ENCODE data around the gene GPC6. TPM values are rescaled to one million over a fixed set of nuclear protein-coding genes. Genes with fewer than 3 reads are reported as not detected.

GPC6 gene
- total RNA-seq, 1 experiment from 2014 or later, result 0.22 TPM

- no peak for DNase-seq (ENCODE audit: low read depth, low spot score)
- ATAC-seq, result no peak
- H3K4me2 ChIP-seq (ENCODE audit: low read length), result no peak overlapping the region
- H3K9me3 ChIP-seq (ENCODE audit: control insufficient read depth in 1 of 2, insufficient read depth in 1 of 2, low read depth in 1 of 2, low read length in 2 of 2), result peaks cover 15 to 17% of the 10 kb centered on the region in 2 experiments; a peak in 2 of 4 replicates
- no TSS peak for BruUV-seq (replicated peaks)
- intact Hi-C loops (cut with micrococcal nuclease), result no loop called here
- no peaks in the 10 kb centered on the region for H3K27me3 ChIP-seq (ENCODE audit: insufficient read depth, low read length)
- no peak overlapping the region for H2AFZ ChIP-seq (ENCODE audit: low read depth, low read length, poor library complexity, severe bottlenecking)
- H3K79me2 ChIP-seq (ENCODE audit: insufficient read depth, low read length), result no peaks in the 10 kb centered on the region
- ChIA-PET RAD21 (ENCODE audit: low non-redundant PET in 1 of 2, low total read pairs in 2 of 2, uncharacterized antibody in 2 of 2, unreplicated experiment in 2 of 2) (no interaction called here), CTCF (no interaction called here), POLR2A (no interaction called here)
- no peaks in the 10 kb centered on the region for H3K36me3 ChIP-seq (ENCODE audit: control insufficient read depth in 1 of 2, insufficient read depth in 2 of 2, low read length in 2 of 2)
- TF ChIP-seq YY1 (IDR thresholded peaks at IDR 0.05; ENCODE audit: extremely low read depth, insufficient replicate concordance, low read depth, low read length) (no peak), ZNF274 (IDR thresholded peaks at IDR 0.05; ENCODE audit: low read depth, low read length) (no peak)
- no peaks in the 10 kb centered on the region for H3K9me2 ChIP-seq (ENCODE audit: insufficient read depth)
- no peaks in the 10 kb centered on the region for H4K20me1 ChIP-seq (ENCODE audit: insufficient read depth)
- no peaks in the 10 kb centered on the region for H3K4me1 ChIP-seq (ENCODE audit: control insufficient read depth in 1 of 2, insufficient read depth in 2 of 2, low read length in 2 of 2)
- no peak overlapping the region for H3K4me3 ChIP-seq (replicated peaks in 1 of 2; ENCODE audit: low read depth in 1 of 2, low read length in 2 of 2)
- no peak overlapping the region for H3K9ac ChIP-seq (ENCODE audit: low read length)
- no peak overlapping the region for H3K27ac ChIP-seq (ENCODE audit: low read depth, low read length)
These were observed 755.7 kb downstream of the GPC6 start for GRCh38 chr13:93982179-93982918.

GRCh38 chr13:93984052-93984451, 757.4 kb downstream of the GPC6 start:
- H3K27ac ChIP-seq (ENCODE audit: low read depth, low read length), result no peak overlapping the region
- RAD21 ChIA-PET (ENCODE audit: low non-redundant PET in 1 of 2, low total read pairs in 2 of 2, uncharacterized antibody in 2 of 2, unreplicated experiment in 2 of 2), result no interaction called here
- H3K4me1 ChIP-seq (ENCODE audit: control insufficient read depth in 1 of 2, insufficient read depth in 2 of 2, low read length in 2 of 2), result no peaks in the 10 kb centered on the region
- no peaks in the 10 kb centered on the region for H3K79me2 ChIP-seq (ENCODE audit: insufficient read depth, low read length)
- TF ChIP-seq EGR1 (IDR thresholded peaks at IDR 0.05; ENCODE audit: low read depth) (no peak), POLR2AphosphoS5 (IDR thresholded peaks at IDR 0.05; ENCODE audit: low read depth, low read length) (no peak), POLR2A (IDR thresholded peaks at IDR 0.05; ENCODE audit: borderline replicate concordance, extremely low read depth, insufficient read depth, insufficient read length) (no peak), ZBTB33 (IDR thresholded peaks at IDR 0.05; ENCODE audit: extremely low read depth, insufficient replicate concordance, low read length) (no peak), TCF7L2 (IDR thresholded peaks at IDR 0.05; ENCODE audit: borderline replicate concordance, extremely low read depth, insufficient read depth, insufficient read length) (no peak), ELF1 (IDR thresholded peaks at IDR 0.05; ENCODE audit: borderline replicate concordance, low read depth) (no peak), CBX3 (IDR thresholded peaks at IDR 0.05; ENCODE audit: low read depth) (no peak), JUND (IDR thresholded peaks at IDR 0.05) (no peak), ATF3 (IDR thresholded peaks at IDR 0.05) (no peak), MAX (IDR thresholded peaks at IDR 0.05) (no peak), EZH2 (IDR thresholded peaks at IDR 0.05) (no peak), YY1 (IDR thresholded peaks at IDR 0.05; ENCODE audit: extremely low read depth, insufficient replicate concordance, low read depth, low read length) (no peak), ZFX (IDR thresholded peaks at IDR 0.05) (no peak), CEBPB (IDR thresholded peaks at IDR 0.05; ENCODE audit: low read depth) (no peak)
- POLR2A ChIA-PET, result no interaction called here
- H3K4me2 ChIP-seq (ENCODE audit: low read length), result no peak overlapping the region
- H3K9ac ChIP-seq (ENCODE audit: low read length), result no peak overlapping the region
- H3K9me2 ChIP-seq (ENCODE audit: insufficient read depth), result no peaks in the 10 kb centered on the region
- no peak overlapping the region for H2AFZ ChIP-seq (ENCODE audit: low read depth, low read length, poor library complexity, severe bottlenecking)
- intact Hi-C loops (cut with micrococcal nuclease), result no loop called here
- ATAC-seq (no peak), DNase-seq (ENCODE audit: low read depth, low spot score) (no peak)
- H3K36me3 ChIP-seq (ENCODE audit: control insufficient read depth in 1 of 2, insufficient read depth in 2 of 2, low read length in 2 of 2), result no peaks in the 10 kb centered on the region
- H3K27me3 ChIP-seq (ENCODE audit: insufficient read depth, low read length), result no peaks in the 10 kb centered on the region
- CTCF ChIA-PET, result no interaction called here
- no TSS peak for BruUV-seq (replicated peaks)
- no peaks in the 10 kb centered on the region for H4K20me1 ChIP-seq (ENCODE audit: insufficient read depth)
- no peak overlapping the region for H3K4me3 ChIP-seq (replicated peaks in 1 of 2; ENCODE audit: low read depth in 1 of 2, low read length in 2 of 2)
- peaks cover 20 to 30% of the 10 kb centered on the region in 2 experiments; a peak in 2 of 4 replicates for H3K9me3 ChIP-seq (ENCODE audit: control insufficient read depth in 1 of 2, insufficient read depth in 1 of 2, low read depth in 1 of 2, low read length in 2 of 2)
